Measurements from ENCODE around the gene NDUFS2.
A peak's percentile ranks its signal among the peaks of the same experiment; 100 is the strongest.

- TF ChIP-seq SP1 (IDR thresholded peaks at IDR 0.05) (no peak), TARDBP (IDR thresholded peaks at IDR 0.05) (no peak), ZNF384 (IDR thresholded peaks at IDR 0.05) (no peak), L3MBTL2 (conservative IDR thresholded peaks at IDR 0.05) (peak; percentile 45; the same call in 1 of the 2 replicates), FOXK2 (IDR thresholded peaks at IDR 0.05) (no peak)
Measured at GRCh38 chr1:161201836-161202712, at the start of gene NDUFS2.

All from HEK293T (cell line).